Testis (tissue), 2 donors: Measurements from ENCODE around the gene PAX8.

Experiments used
- POLR2A ChIP-seq: fragments of 450-650 bp; IDR thresholded peaks from one replicate; pipeline ENCODE4 v1.6.1; 2017; ENCODE audit warnings: antibody characterized with exemption, mild to moderate bottlenecking, moderate library complexity
- TF ChIP-seq, protein P1 (sequence below), 3 experiments: fragments of 450-650 bp in 2 of 3; fragments of 200-600 bp in 1 of 3; sonication (generic) in 1 of 3; IDR thresholded peaks; one replicate each; pipeline ENCODE4 v1.5.1; 2016 to 2019; ENCODE audit warnings: antibody characterized with exemption in 3 of 3, mild to moderate bottlenecking in 2 of 3, moderate library complexity in 1 of 3

DNA sequence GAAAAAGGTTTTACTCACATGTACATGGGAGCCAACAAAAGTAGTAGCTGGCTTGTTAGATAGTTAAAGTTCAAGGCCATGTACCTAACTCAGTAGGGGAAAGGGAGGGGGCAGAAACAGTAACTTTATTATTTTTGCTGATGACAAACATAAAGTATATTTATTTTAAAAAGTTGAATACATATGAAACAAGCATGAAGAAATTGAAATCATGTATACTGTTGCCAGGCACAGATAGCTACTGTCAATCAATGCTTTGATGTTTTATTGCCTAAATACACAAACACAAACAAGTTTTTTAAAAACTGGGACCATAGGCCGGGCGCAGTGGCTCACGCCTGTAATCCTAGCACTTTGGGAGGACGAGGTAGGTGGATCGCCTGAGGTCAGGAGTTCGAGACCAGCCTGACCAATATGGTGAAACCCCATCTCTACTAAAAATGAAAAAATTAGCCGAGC, 112.5 kb downstream of the PAX8 start:
- TF ChIP-seq, protein P1, sequence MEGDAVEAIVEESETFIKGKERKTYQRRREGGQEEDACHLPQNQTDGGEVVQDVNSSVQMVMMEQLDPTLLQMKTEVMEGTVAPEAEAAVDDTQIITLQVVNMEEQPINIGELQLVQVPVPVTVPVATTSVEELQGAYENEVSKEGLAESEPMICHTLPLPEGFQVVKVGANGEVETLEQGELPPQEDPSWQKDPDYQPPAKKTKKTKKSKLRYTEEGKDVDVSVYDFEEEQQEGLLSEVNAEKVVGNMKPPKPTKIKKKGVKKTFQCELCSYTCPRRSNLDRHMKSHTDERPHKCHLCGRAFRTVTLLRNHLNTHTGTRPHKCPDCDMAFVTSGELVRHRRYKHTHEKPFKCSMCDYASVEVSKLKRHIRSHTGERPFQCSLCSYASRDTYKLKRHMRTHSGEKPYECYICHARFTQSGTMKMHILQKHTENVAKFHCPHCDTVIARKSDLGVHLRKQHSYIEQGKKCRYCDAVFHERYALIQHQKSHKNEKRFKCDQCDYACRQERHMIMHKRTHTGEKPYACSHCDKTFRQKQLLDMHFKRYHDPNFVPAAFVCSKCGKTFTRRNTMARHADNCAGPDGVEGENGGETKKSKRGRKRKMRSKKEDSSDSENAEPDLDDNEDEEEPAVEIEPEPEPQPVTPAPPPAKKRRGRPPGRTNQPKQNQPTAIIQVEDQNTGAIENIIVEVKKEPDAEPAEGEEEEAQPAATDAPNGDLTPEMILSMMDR (IDR thresholded peaks at IDR 0.05), result no peak
- no peak for TF ChIP-seq POLR2A
